H1 (cell line): ENCODE data around the gene MYO5A. TPM values are rescaled to one million over a fixed set of nuclear protein-coding genes. Genes with fewer than 3 reads are reported as not detected.

Source experiments
- CTCF ChIA-PET: fragments of 300-600 bp; sonication (Branson Sonifier 250); formaldehyde crosslinking; loops from one replicate; lab custom pipeline; 2021; ENCODE audit not compliant: partially characterized antibody; lab: Charles Lee
- POLR2A ChIA-PET: fragments of 300-600 bp; sonication (Branson Sonifier 250); formaldehyde crosslinking; loops from one replicate; lab custom pipeline; 2021; ENCODE audit warnings: inconsistent platforms; ENCODE audit not compliant: partially characterized antibody; lab: Charles Lee
- DNase-seq, 2 experiments: peaks; one replicate each; pipeline versions ENCODE4 v3.0.0 to v3.0.0-alpha.2; 2010 to 2022; ENCODE audit warnings: low spot score in 2 of 2, low read depth in 1 of 2, mixed read lengths in 1 of 2
- FAIRE-seq: peaks from 2 replicates; lab custom pipeline; 2011; peaks lifted over from hg19 to GRCh38; lab: Jason Lieb, UNC
- H2AFZ ChIP-seq: 2 replicates; pipeline ENCODE4 v1.8.1; 2012; ENCODE audit warnings: low read length, inconsistent platforms
- H2AK5ac ChIP-seq: 2 replicates; pipeline ENCODE4 v1.6.1; 2013; ENCODE audit warnings: low read depth, low read length
- H2BK120ac ChIP-seq: replicated peaks from 2 replicates; pipeline ENCODE3; 2013; ENCODE audit warnings: low read depth, low read length, inconsistent platforms
- H2BK12ac ChIP-seq: 2 replicates; pipeline ENCODE4 v1.6.1; 2013; ENCODE audit warnings: low read depth, low read length
- H2BK15ac ChIP-seq: 2 replicates; pipeline ENCODE4 v1.6.1; 2013; ENCODE audit warnings: low read length
- H2BK20ac ChIP-seq: 2 replicates; pipeline ENCODE4 v1.6.1; 2013; ENCODE audit warnings: low read length
- H2BK5ac ChIP-seq: 2 replicates; pipeline ENCODE4 v1.6.1; 2013; ENCODE audit warnings: low read depth, low read length
- H3K14ac ChIP-seq: 2 replicates; pipeline ENCODE4 v1.6.1; 2013; ENCODE audit warnings: inconsistent platforms; ENCODE audit not compliant: insufficient read length
- H3K18ac ChIP-seq: 2 replicates; pipeline ENCODE4 v1.6.1; 2013; ENCODE audit warnings: low read length; ENCODE audit errors: extremely low read depth
- H3K23ac ChIP-seq: 2 replicates; pipeline ENCODE4 v1.6.1; 2013; ENCODE audit warnings: inconsistent platforms; ENCODE audit not compliant: insufficient read length
- H3K23me2 ChIP-seq: 2 replicates; pipeline ENCODE4 v1.6.1; 2013; ENCODE audit warnings: low read depth, low read length
- H3K27ac ChIP-seq: 2 replicates; pipeline ENCODE4 v1.6.1; 2011; ENCODE audit warnings: low read depth, low read length, inconsistent platforms
- H3K27me3 ChIP-seq, 4 experiments: replicated peaks in 1 of 4; 1 replicate in 1 of 4; 2 replicates in 3 of 4; pipeline versions ENCODE4 v1.6.1 to v1.8.1; 2011 to 2013; ENCODE audit warnings: low read length in 3 of 4, mild to moderate bottlenecking in 3 of 4, inconsistent platforms in 2 of 4, mixed read lengths in 2 of 4, moderate library complexity in 1 of 4; ENCODE audit not compliant: control insufficient read depth in 3 of 4, insufficient read depth in 3 of 4; ENCODE audit errors: extremely low read depth in 1 of 4
- H3K36me3 ChIP-seq, 4 experiments: 2 replicates each; pipeline versions ENCODE4 v1.6.1 to v1.8.1; 2011 to 2013; ENCODE audit warnings: mild to moderate bottlenecking in 4 of 4, low read length in 3 of 4, moderate library complexity in 2 of 4, control low read depth in 1 of 4, inconsistent platforms in 1 of 4; ENCODE audit not compliant: insufficient read depth in 4 of 4, control insufficient read depth in 2 of 4
- H3K4ac ChIP-seq: replicated peaks from 2 replicates; pipeline ENCODE3; 2013; ENCODE audit warnings: low read length, low read depth, mixed read lengths, inconsistent platforms; ENCODE audit not compliant: insufficient read length
- H3K4me1 ChIP-seq, 4 experiments: replicated peaks in 1 of 4; 1 replicate in 1 of 4; 2 replicates in 3 of 4; pipeline versions ENCODE4 v1.6.1 to v1.8.1; 2011 to 2013; ENCODE audit warnings: low read length in 3 of 4, inconsistent platforms in 2 of 4, mixed read lengths in 1 of 4; ENCODE audit not compliant: insufficient read depth in 4 of 4, control insufficient read depth in 3 of 4
- H3K4me2 ChIP-seq, 2 experiments: 2 replicates each; pipeline versions ENCODE4 v1.6.1 to v1.8.1; 2011 to 2013; ENCODE audit warnings: low read depth in 2 of 2, low read length in 2 of 2, control low read depth in 1 of 2, inconsistent platforms in 1 of 2, mild to moderate bottlenecking in 1 of 2; ENCODE audit not compliant: insufficient read depth in 1 of 2
- H3K4me3 ChIP-seq, 4 experiments: fragments of 200-600, 300-600 bp in 1 of 4; sonication (generic), shearing (Covaris generic), sonication (Bioruptor Twin) in 1 of 4; 2 replicates each; pipeline versions ENCODE4 v1.5.1 to v1.8.1; 2011 to 2016; ENCODE audit warnings: low read length in 4 of 4, low read depth in 3 of 4, control low read depth in 2 of 4, inconsistent platforms in 2 of 4, mild to moderate bottlenecking in 2 of 4, mixed read lengths in 1 of 4, moderate library complexity in 1 of 4; ENCODE audit not compliant: insufficient read depth in 2 of 4; ENCODE audit errors: extremely low read depth in 1 of 4
- H3K56ac ChIP-seq: replicated peaks from 2 replicates; pipeline ENCODE3; 2013; ENCODE audit warnings: low read depth, mild to moderate bottlenecking, mixed read lengths, low read length, inconsistent platforms; ENCODE audit not compliant: insufficient read length
- H3K79me1 ChIP-seq: 2 replicates; pipeline ENCODE4 v1.6.1; 2013; ENCODE audit warnings: low read depth, low read length, control low read depth
- H3K79me2 ChIP-seq, 2 experiments: 2 replicates each; pipeline versions ENCODE4 v1.6.1 to v1.8.1; 2012 to 2013; ENCODE audit warnings: low read length in 2 of 2, mild to moderate bottlenecking in 2 of 2, inconsistent platforms in 1 of 2; ENCODE audit not compliant: insufficient read depth in 2 of 2, control insufficient read depth in 1 of 2
- H3K9ac ChIP-seq, 4 experiments: replicated peaks in 1 of 4; 1 replicate in 1 of 4; 2 replicates in 3 of 4; pipeline versions ENCODE4 v1.6.1 to v1.8.1; 2011 to 2013; ENCODE audit warnings: low read depth in 3 of 4, low read length in 3 of 4, control low read depth in 2 of 4, mild to moderate bottlenecking in 2 of 4, moderate library complexity in 2 of 4, inconsistent platforms in 1 of 4; ENCODE audit errors: extremely low read depth in 1 of 4
- H3K9me3 ChIP-seq, 2 experiments: 2 replicates each; pipeline versions ENCODE4 v1.6.1 to v1.8.1; 2012 to 2013; ENCODE audit warnings: mild to moderate bottlenecking in 2 of 2, moderate library complexity in 2 of 2, control low read depth in 1 of 2, inconsistent platforms in 1 of 2, low read depth in 1 of 2, low read length in 1 of 2, mixed read lengths in 1 of 2; ENCODE audit not compliant: insufficient read depth in 2 of 2
- H4K20me1 ChIP-seq, 2 experiments: replicated peaks in 1 of 2; 2 replicates each; pipeline versions ENCODE3 to v1.8.1; 2011 to 2013; ENCODE audit warnings: inconsistent platforms in 2 of 2, low read length in 2 of 2, mild to moderate bottlenecking in 1 of 2; ENCODE audit not compliant: insufficient read depth in 2 of 2, control insufficient read depth in 1 of 2
- H4K5ac ChIP-seq: 2 replicates; pipeline ENCODE4 v1.6.1; 2013; ENCODE audit warnings: low read length, low read depth, mixed read lengths, inconsistent platforms; ENCODE audit not compliant: insufficient read length
- H4K8ac ChIP-seq: 2 replicates; pipeline ENCODE4 v1.8.0; 2013; ENCODE audit warnings: mild to moderate bottlenecking, moderate library complexity, low read length, inconsistent platforms; ENCODE audit not compliant: insufficient read depth; ENCODE audit errors: extremely low read depth
- H4K91ac ChIP-seq: replicated peaks from 2 replicates; pipeline ENCODE3; 2013; ENCODE audit warnings: low read length, mixed read lengths, inconsistent platforms; ENCODE audit not compliant: insufficient read length
- EP300 ChIP-seq, 2 experiments: IDR thresholded peaks; 1 replicate in 1 of 2; 2 replicates in 1 of 2; pipeline ENCODE4 v1.6.1; 2011 to 2012; ENCODE audit warnings: low read depth in 2 of 2, low read length in 2 of 2, mild to moderate bottlenecking in 2 of 2, borderline replicate concordance in 1 of 2, inconsistent platforms in 1 of 2, moderate library complexity in 1 of 2
- POLR2A ChIP-seq, 2 experiments: IDR thresholded peaks; 1 replicate in 1 of 2; 2 replicates in 1 of 2; pipeline ENCODE4 v1.6.1; 2011; ENCODE audit warnings: low read depth in 2 of 2, low read length in 2 of 2, mild to moderate bottlenecking in 2 of 2; ENCODE audit errors: control extremely low read depth in 1 of 2
- POLR2AphosphoS5 ChIP-seq: IDR thresholded peaks from 2 replicates; pipeline ENCODE4 v1.6.1; 2011; ENCODE audit warnings: low read depth, low read length
- TCF12 ChIP-seq: IDR thresholded peaks from 2 replicates; pipeline ENCODE4 v1.6.1; 2011; ENCODE audit warnings: low read depth, mild to moderate bottlenecking, low read length
- whole genome bisulfite sequencing, 2 experiments: shearing (Covaris generic) in 1 of 2; methylation state at CpG; one replicate each; pipeline versions ENCODE4 v1.1.6 to v1.1.7; 2013 to 2015; ENCODE audit warnings: low lambda C conversion rate in 2 of 2, mixed read lengths in 2 of 2, inconsistent platforms in 1 of 2, low coverage in 1 of 2, missing lambda C conversion rate in 1 of 2; ENCODE audit not compliant: insufficient replicate concordance in 2 of 2, insufficient coverage in 1 of 2, insufficient read length in 1 of 2; ENCODE audit errors: extremely low coverage in 1 of 2, missing lambda C conversion rate in 1 of 2; 5-methylcytosine and 5-hydroxymethylcytosine counted together
- polyA plus RNA-seq, 7 experiments: library from polyadenylated mRNA; depleted of rRNA in 3 of 7; stranded (reverse) in 5 of 7; unstranded in 2 of 7; fragments of >200 nt in 5 of 7; fragments of 200-250 nt in 2 of 7; gene quantifications; 1 replicate in 5 of 7; 2 replicates in 1 of 7; 4 replicates in 1 of 7; pipeline versions ENCODE4 v1.2.1 to v1.2.3, GENCODE V29; 2011 to 2013; ENCODE audit warnings: missing spikeins in 2 of 7, mixed read lengths in 2 of 7
- total RNA-seq: library from RNA; stranded (reverse); fragmentation: NEBNext Ultra II Directional; extraction: Animal tissue kit (Norgen Biotek cat#: 25700); gene quantifications from 2 replicates; pipeline ENCODE4 v1.2.1, GENCODE V29; 2021

Gene MYO5A
- total and polyA plus RNA-seq, 2 of the 8 experiments (the other 6 are each of a cell fraction or from before 2014, with no cell fraction given) = 11.4 to 24.7 TPM

DNA sequence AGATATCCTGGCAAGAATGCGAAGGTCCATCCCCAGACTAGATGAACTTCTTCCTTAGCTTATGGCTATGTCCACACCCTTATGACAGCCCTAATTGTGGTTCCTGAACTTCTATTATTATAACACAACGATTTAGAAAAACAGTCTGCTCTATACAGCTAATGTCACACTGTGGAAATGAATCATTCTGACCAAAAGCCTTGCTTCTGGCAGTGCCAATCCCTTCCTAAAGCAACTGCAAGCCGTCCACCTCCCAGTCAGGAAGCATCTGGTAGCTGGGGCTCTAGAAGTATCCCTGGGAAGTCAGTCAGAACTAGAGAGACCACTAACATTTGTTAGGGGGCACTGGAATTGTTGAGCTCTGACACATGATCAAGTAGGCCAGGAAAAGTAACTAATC lies 45.0 kb downstream of the MYO5A start:
- Histone ChIP-seq H2BK15ac (no peak overlapping the region), H3K27me3 (no peaks in the 10 kb centered on the region), H3K4me3 (no peak overlapping the region), H3K23ac (no peak overlapping the region), H2BK5ac (no peak overlapping the region), H3K56ac (no peak overlapping the region), H3K4ac (no peak overlapping the region), H3K14ac (no peak overlapping the region), H3K9me3 (peaks cover 0 to under 1% of the 10 kb centered on the region in 2 experiments; a peak in 2 of 4 replicates), H4K8ac (no peak overlapping the region), H3K4me1 (peaks cover 0 to 7% (median 4%) of the 10 kb centered on the region in 4 experiments; a peak in 2 of 7 replicates), H3K27ac (no peak overlapping the region), H3K79me1 (no peaks in the 10 kb centered on the region), H2BK120ac (no peak overlapping the region), H2AFZ (no peak overlapping the region), H3K36me3 (no peaks in the 10 kb centered on the region), H3K18ac (no peak overlapping the region), H3K4me2 (no peak overlapping the region), H2BK20ac (no peak overlapping the region), H2BK12ac (no peak overlapping the region), H4K20me1 (no peaks in the 10 kb centered on the region), H3K23me2 (no peaks in the 10 kb centered on the region; the same call in 1 of the 2 replicates), H4K91ac (no peak overlapping the region), H3K79me2 (peaks cover 0 to 3% of the 10 kb centered on the region in 2 experiments; a peak in 2 of 4 replicates), H4K5ac (no peak overlapping the region), H3K9ac (no peak overlapping the region), H2AK5ac (no peak overlapping the region)
- DNase-seq (no peak), FAIRE-seq (no peak)
- TF ChIP-seq TCF12 = no peak
- TF ChIP-seq POLR2AphosphoS5 = no peak
- TF ChIP-seq POLR2A (IDR thresholded peaks at IDR 0.05; ENCODE audit: control extremely low read depth in 1 of 2, low read depth in 2 of 2, low read length in 2 of 2) = no peak
- no peak for TF ChIP-seq EP300 (IDR thresholded peaks at IDR 0.05; ENCODE audit: borderline replicate concordance in 1 of 2, low read depth in 2 of 2, low read length in 2 of 2)
- ChIA-PET POLR2A (interaction anchor here (1.0 kb wide), 1 partner anchor 23 kb away, joined by 3 read pairs; no protein-coding TSS in a partner anchor), CTCF (interaction anchor here (1.0 to 1.1 kb wide), 2 partner anchors 91 to 153 kb away, joined by 3 read pairs; no protein-coding TSS in a partner anchor)
- WGBS, 2 experiments = 90% methylated on average over 3 of the region's 3 CpGs; no CpG with 5 or more reads in 1 of the 2 experiments
